Activated B cell treated with CpG ODN at 0.5 μM for 24 hours (primary cell): ENCODE data around the gene NPTN. TPM values are rescaled to one million over a fixed set of nuclear protein-coding genes. Genes with fewer than 3 reads are reported as not detected.

Source experiments
- ATAC-seq: fragments of 200-7000 bp; cut with Tn5 transposase; one replicate; pipeline ENCODE4 v1.10.0; 2021; ENCODE audit warnings: low read depth, mild to moderate bottlenecking, moderate library complexity
- CTCF ChIA-PET: fragments of 350-600 bp; sonication (Branson Sonifier 250); formaldehyde crosslinking; loops from one replicate; lab custom pipeline; 2021; ENCODE audit warnings: antibody characterized with exemption; lab: Charles Lee
- POLR2A ChIA-PET: fragments of 350-600 bp; sonication (Branson Sonifier 250); formaldehyde crosslinking; loops from one replicate; lab custom pipeline; 2021; ENCODE audit warnings: antibody characterized with exemption; lab: Charles Lee
- DNase-seq: peaks from one replicate; pipeline ENCODE4 v3.0.0; 2022
- H3K27ac Mint-ChIP-seq: one replicate; pipeline ENCODE4 v1.8.0; 2020; ENCODE audit warnings: mixed read lengths
- H3K27me3 Mint-ChIP-seq: one replicate; pipeline ENCODE4 v1.8.0; 2021; ENCODE audit warnings: mixed read lengths
- H3K36me3 Mint-ChIP-seq: one replicate; pipeline ENCODE4 v1.8.0; 2021; ENCODE audit warnings: low read depth, mixed read lengths
- H3K4me1 Mint-ChIP-seq: one replicate; pipeline ENCODE4 v1.8.0; 2021; ENCODE audit warnings: mixed read lengths
- H3K4me3 Mint-ChIP-seq: one replicate; pipeline ENCODE4 v1.8.0; 2020; ENCODE audit warnings: mild to moderate bottlenecking, mixed read lengths
- H3K9me3 Mint-ChIP-seq: one replicate; pipeline ENCODE4 v1.8.0; 2020; ENCODE audit warnings: mixed read lengths
- CTCF ChIP-seq: fragments of 200-600 bp; IDR thresholded peaks from one replicate; pipeline ENCODE4 v1.8.0; 2022; ENCODE audit warnings: antibody characterized with exemption, mild to moderate bottlenecking
- intact Hi-C: fragments of 100-400 bp; cut with micrococcal nuclease; formaldehyde crosslinking; loops from one replicate; pipeline ENCODE4 v1.15.1; 2024
- total RNA-seq: library from RNA; stranded (reverse); gene quantifications from 2 replicates; pipeline ENCODE4 v1.2.3, GENCODE V29; 2022

NPTN gene
- total RNA-seq, 1 donor from 2014 or later = 36.1 TPM

DNA sequence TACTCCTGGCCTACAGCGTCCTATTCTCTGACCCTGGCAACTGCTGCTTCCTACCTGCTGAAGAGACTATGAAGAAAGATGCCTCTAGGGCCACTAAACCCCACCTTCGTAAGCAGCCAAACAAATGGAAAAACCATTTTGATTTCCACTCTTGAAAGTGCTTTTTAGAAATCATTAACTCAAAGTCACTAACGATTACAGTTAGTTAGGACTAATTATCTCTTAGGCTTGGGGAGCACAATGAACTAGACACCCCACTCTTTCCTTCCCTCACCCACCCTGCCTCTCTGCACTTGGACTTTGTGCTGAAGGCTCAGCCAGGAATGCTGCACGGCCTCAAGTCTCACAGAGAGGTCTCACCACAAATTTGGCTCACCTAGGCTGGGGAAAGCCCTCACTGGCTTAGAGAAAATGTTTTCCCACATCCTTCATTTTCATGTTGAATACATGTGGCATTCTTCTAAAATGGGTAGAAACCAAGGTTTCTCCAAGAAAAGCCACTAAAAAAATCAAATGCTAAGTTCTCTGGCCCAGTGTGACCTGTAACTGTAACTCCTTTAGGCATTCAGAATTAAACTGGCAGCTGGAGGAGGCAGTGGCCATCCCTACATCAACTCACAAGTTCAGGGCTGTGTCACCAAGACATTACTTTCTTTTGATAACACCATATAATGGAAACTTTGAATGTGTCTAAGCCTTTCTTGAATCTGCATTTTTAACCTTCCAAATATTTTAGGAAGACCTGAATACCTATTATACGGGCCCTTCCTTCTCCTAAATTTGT, 47.1 kb downstream of the NPTN start:
- intact Hi-C loops = no loop called here
- H3K36me3 Mint-ChIP-seq = peaks cover 82% of the 10 kb centered on the region
- POLR2A ChIA-PET = no interaction called here

DNA sequence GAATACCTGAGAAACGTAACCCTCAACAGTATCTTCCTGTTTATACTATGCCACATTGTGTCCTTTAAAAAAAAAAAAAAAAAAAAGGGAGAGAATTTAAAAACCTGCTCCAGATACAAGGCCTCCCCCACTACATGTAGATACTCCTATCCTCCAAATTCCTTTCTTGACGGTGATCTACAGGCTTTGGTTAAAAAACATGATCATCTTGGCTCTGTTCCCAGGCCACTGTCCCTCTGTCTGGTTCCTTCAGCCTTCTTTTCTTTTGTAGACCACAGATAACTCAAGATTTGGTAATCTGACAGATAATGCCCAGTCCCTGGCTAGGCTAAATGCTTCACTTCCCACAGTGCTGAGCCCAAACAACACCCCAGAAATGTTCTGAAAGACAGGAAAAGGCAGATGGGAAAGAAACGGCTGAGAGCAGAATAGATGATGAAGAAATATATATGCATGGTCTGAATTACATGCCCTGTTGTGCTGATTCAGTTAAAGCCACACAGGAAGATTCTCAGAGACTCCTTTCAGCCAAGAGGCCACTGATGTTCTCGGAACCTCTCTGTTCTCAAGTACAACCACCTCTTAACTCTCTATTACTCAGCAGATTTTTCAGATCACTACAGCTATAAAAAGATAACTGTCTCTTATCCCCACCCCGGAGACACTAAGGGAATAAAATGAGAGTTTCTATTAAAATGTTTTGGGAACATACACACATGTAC, 48.3 kb downstream of the NPTN start:
- ChIA-PET POLR2A (no interaction called here), CTCF (no interaction called here)
- Mint-ChIP-seq H3K36me3 (peaks cover 84% of the 10 kb centered on the region), H3K4me1 (no peaks in the 10 kb centered on the region), H3K27ac (no peak overlapping the region), H3K27me3 (no peaks in the 10 kb centered on the region), H3K4me3 (no peak overlapping the region), H3K9me3 (no peaks in the 10 kb centered on the region)
- no peak for DNase-seq
- ATAC-seq = no peak
- TF ChIP-seq CTCF = no peak
- intact Hi-C loops = no loop called here

More for the DNA sequence above, 47.1 kb downstream of the NPTN start:
- Mint-ChIP-seq H3K4me3 (no peak overlapping the region), H3K27ac (no peak overlapping the region), H3K9me3 (no peaks in the 10 kb centered on the region), H3K4me1 (no peaks in the 10 kb centered on the region), H3K27me3 (no peaks in the 10 kb centered on the region)
- CTCF ChIA-PET = no interaction called here
- no peak for TF ChIP-seq CTCF
- DNase-seq (no peak), ATAC-seq (no peak)

GRCh38 chr15:73583544-73583943, 49.6 kb downstream of the NPTN start:
- no peaks in the 10 kb centered on the region for H3K27me3 Mint-ChIP-seq
- CTCF ChIA-PET = interaction anchor here (0.9 kb wide), 1 partner anchor 53 kb away, joined by 3 read pairs; no protein-coding TSS in a partner anchor
- H3K36me3 Mint-ChIP-seq = peaks cover 80% of the 10 kb centered on the region
- TF ChIP-seq CTCF = no peak
- H3K4me3 Mint-ChIP-seq = no peak overlapping the region
- H3K4me1 Mint-ChIP-seq = no peaks in the 10 kb centered on the region
- POLR2A ChIA-PET = no interaction called here
- H3K27ac Mint-ChIP-seq = no peak overlapping the region
- H3K9me3 Mint-ChIP-seq = no peaks in the 10 kb centered on the region
- no peak for DNase-seq
- intact Hi-C loops = no loop called here
- no peak for ATAC-seq

DNA sequence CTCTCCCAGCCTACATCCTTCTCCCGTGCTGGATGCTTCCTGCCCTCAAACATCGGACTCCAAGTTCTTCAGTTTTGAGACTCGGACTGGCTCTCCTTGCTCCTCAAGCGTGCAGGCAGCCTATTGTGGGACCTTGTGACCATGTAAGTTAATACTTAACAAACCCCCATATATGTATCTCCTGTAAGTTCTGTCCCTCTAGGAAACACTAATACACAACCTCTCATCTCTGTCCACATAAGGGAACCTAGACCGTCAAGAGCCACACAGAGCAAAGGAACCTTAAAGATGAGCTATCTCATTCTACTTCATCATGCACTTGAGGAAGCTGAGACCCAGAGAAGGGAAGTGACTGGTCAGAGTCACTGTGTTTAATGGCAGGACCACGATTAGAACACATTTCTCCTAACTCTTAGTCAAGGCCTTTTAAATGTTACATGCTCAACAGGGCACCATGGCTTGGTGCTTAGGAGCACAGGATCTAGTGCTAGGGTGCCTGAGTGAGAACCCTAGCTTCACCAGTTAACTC, 50.3 kb downstream of the NPTN start:
- H3K36me3 Mint-ChIP-seq = peaks cover 82% of the 10 kb centered on the region

More for the DNA sequence above, 50.3 kb downstream of the NPTN start:
- H3K4me1 Mint-ChIP-seq = no peaks in the 10 kb centered on the region
- H3K27me3 Mint-ChIP-seq = no peaks in the 10 kb centered on the region
- ChIA-PET POLR2A (no interaction called here), CTCF (interaction anchor here (0.9 kb wide), 1 partner anchor 54 kb away, joined by 3 read pairs; no protein-coding TSS in a partner anchor)
- intact Hi-C loops = no loop called here
- H3K9me3 Mint-ChIP-seq = no peaks in the 10 kb centered on the region
- ATAC-seq (no peak), DNase-seq (no peak)
- no peak for TF ChIP-seq CTCF
- H3K27ac Mint-ChIP-seq = no peak overlapping the region
- H3K4me3 Mint-ChIP-seq = no peak overlapping the region
